GM18517 (cell line): Measurements from ENCODE around the gene ST8SIA1.
"Not testable (repeated sequence)": the region's sequence is repeated elsewhere in the genome, so short reads cannot be mapped to it uniquely, and the experiment has no call there.

Experiments used
- ATAC-seq: cut with Tn5 transposase; IDR thresholded peaks from one replicate; pipeline ENCODE4 v1.9.1; 2021; ENCODE audit warnings: mild to moderate bottlenecking, moderate library complexity; ENCODE audit not compliant: unreplicated experiment

ST8SIA1 gene

DNA sequence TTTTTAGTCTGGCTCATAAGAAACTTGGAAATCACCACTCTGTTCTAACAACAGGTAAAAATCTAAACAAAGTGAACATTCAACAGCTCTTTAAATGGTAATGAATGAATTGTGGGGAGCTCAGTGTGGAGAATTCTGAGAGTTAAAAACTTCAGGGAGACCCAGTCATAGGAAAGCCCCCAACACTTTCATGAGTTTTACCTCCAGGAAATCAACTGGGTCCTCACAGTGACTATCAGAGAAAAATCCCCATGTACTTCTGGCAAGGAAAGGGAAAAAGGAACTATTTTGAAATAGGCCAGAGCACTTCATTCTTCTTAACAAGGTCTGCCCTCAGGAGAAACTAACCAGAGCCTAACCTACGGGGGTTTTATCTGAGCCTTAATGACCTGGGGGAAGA, 153.8 kb downstream of the ST8SIA1 start:
- no peak for ATAC-seq

GRCh38 chr12:22173177-22173576, 161.3 kb downstream of the ST8SIA1 start:
- ATAC-seq, result no peak

DNA sequence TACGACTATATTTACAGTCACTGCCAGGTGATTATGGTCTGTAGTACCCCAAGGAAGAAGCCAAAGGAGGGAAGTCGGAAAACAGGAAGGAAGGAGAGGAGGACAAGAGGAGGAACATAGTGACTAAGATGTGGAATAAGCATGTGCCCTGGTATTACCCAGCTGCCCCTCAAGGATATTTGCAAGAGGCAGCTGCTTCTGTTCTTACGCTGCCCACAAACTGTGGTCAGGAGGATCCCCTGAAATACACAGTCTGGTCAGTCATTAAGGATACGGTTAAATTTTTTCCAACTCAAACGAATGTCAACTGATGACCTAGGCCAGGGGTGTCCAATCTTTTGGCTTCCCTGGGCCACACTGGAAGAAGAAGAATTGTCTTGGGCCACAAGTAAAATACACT, 162.0 kb downstream of the ST8SIA1 start:
- ATAC-seq, result no peak

- no peak for ATAC-seq
Measured at GRCh38 chr12:22169376-22169775, 165.1 kb downstream of the ST8SIA1 start.

GRCh38 chr12:22164139-22164538, 170.4 kb downstream of the ST8SIA1 start:
- ATAC-seq, result no peak

DNA sequence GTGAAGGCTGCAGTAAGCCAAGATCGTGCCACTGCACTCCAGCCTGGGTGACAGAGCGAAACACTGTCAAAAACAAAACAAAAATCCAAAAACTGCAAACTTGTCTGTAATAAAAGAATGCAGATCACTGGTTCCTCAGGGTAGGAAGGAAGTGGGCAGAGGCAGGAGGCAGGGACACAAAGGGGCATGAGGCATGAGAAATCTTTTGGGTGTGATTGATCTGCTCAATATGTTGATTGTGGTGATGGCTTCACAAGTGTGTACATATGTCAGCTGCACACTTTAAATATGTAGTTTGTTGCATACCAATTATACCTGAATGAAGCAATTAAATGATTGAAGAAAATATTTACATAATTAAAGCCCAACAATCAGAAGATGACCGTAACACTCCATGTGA, 170.9 kb downstream of the ST8SIA1 start:
- ATAC-seq, result no peak

GRCh38 chr12:22160396-22161003, 174.0 kb downstream of the ST8SIA1 start:
- ATAC-seq, result no peak

GRCh38 chr12:22149286-22149685, 185.2 kb downstream of the ST8SIA1 start:
- not testable (repeated sequence) for ATAC-seq

GRCh38 chr12:22146686-22147085, 187.8 kb downstream of the ST8SIA1 start:
- ATAC-seq, result not testable (repeated sequence)
